Epithelial cell of esophagus (primary cell): ENCODE data around the gene CLDN22.

Experiments
- DNase-seq: peaks from one replicate; pipeline ENCODE4 v3.0.0; 2010; ENCODE audit warnings: low read depth
- H3K4me3 ChIP-seq: 2 replicates; pipeline ENCODE4 v1.5.1; 2011; ENCODE audit warnings: mild to moderate bottlenecking, low read length, control low read depth
- CTCF ChIP-seq: IDR thresholded peaks from 2 replicates; pipeline ENCODE4 v1.5.1; 2011; ENCODE audit warnings: low read depth, mild to moderate bottlenecking, low read length, control low read depth, inconsistent platforms; ENCODE audit not compliant: insufficient read depth; ENCODE audit errors: missing control alignments

CLDN22 gene

GRCh38 chr4:183360161-183360919 lies 40.3 kb upstream of the CLDN22 start:
- peak; percentile 39 for DNase-seq
- no peak overlapping the region for H3K4me3 ChIP-seq
- TF ChIP-seq CTCF = no peak

GRCh38 chr4:183358215-183358755 lies 38.2 kb upstream of the CLDN22 start:
- no peak for TF ChIP-seq CTCF
- DNase-seq = no peak
- no peak overlapping the region for H3K4me3 ChIP-seq

GRCh38 chr4:183356931-183357675 lies 37.0 kb upstream of the CLDN22 start:
- peak; percentile 98 for DNase-seq
- TF ChIP-seq CTCF = no peak
- no peak overlapping the region for H3K4me3 ChIP-seq

- no peak for DNase-seq
- no peak for TF ChIP-seq CTCF
- no peak overlapping the region for H3K4me3 ChIP-seq
Measured at GRCh38 chr4:183356173-183356830, 36.2 kb upstream of the CLDN22 start.

- H3K4me3 ChIP-seq = no peak overlapping the region
- peak; percentile 32 for DNase-seq
- no peak for TF ChIP-seq CTCF
Measured at GRCh38 chr4:183355405-183355804, 35.3 kb upstream of the CLDN22 start.

- TF ChIP-seq CTCF = no peak
- DNase-seq = peak; percentile 89
- no peak overlapping the region for H3K4me3 ChIP-seq
Measured at GRCh38 chr4:183354219-183354618, 34.1 kb upstream of the CLDN22 start.
